SK-N-SH treated with all-trans-retinoic acid at 6 μM for 48 hours (cell line): ENCODE measurements around the gene TRPM1.

Source experiments
- ATAC-seq: fragments of 200-7000 bp; cut with Tn5 transposase; 3 replicates; pipeline ENCODE4 v1.9.1; 2020; ENCODE audit warnings: mild to moderate bottlenecking, moderate library complexity
- ARNTL ChIP-seq: fragments of 450-650 bp; formaldehyde crosslinking; IDR thresholded peaks from 2 replicates; pipeline ENCODE4 v1.5.0; 2020; ENCODE audit warnings: low read depth, mild to moderate bottlenecking, moderate library complexity, borderline replicate concordance
- BACH2 ChIP-seq: fragments of 250-450 bp; sonication (Bioruptor Pico); IDR thresholded peaks from 2 replicates; pipeline ENCODE4 v1.9.0; 2021; ENCODE audit warnings: mild to moderate bottlenecking, borderline replicate concordance
- CSDC2 ChIP-seq: fragments of 250-450 bp; sonication (Bioruptor Pico); IDR thresholded peaks from 2 replicates; pipeline ENCODE4 v1.5.0; 2020; ENCODE audit warnings: mild to moderate bottlenecking, moderate library complexity
- ESRRG ChIP-seq: fragments of 250-450 bp; sonication (Bioruptor Pico); IDR thresholded peaks from 2 replicates; pipeline ENCODE4 v1.6.1; 2021; ENCODE audit warnings: mild to moderate bottlenecking
- ISL1 ChIP-seq: fragments of 250-450 bp; sonication (Bioruptor Pico); IDR thresholded peaks from 2 replicates; pipeline ENCODE4 v2.1.2; 2022; ENCODE audit warnings: mild to moderate bottlenecking, moderate library complexity
- RARB ChIP-seq: fragments of 250-450 bp; sonication (Bioruptor Pico); IDR thresholded peaks from 2 replicates; pipeline ENCODE4 v1.8.0; 2021; ENCODE audit warnings: mild to moderate bottlenecking, moderate library complexity
- TCF4 ChIP-seq: fragments of 250-450 bp; sonication (Bioruptor Pico); IDR thresholded peaks from 2 replicates; pipeline ENCODE4 v1.8.0; 2021; ENCODE audit warnings: mild to moderate bottlenecking, moderate library complexity, borderline replicate concordance
- TOX ChIP-seq: fragments of 250-450 bp; sonication (Bioruptor Pico); IDR thresholded peaks from 2 replicates; pipeline ENCODE4 v1.8.0; 2021; ENCODE audit warnings: mild to moderate bottlenecking, moderate library complexity, borderline replicate concordance
- ZC3H10 ChIP-seq: fragments of 250-450 bp; sonication (Bioruptor Pico); IDR thresholded peaks from 2 replicates; pipeline ENCODE4 v1.5.1; 2021; ENCODE audit warnings: mild to moderate bottlenecking, moderate library complexity
- ZFP3 ChIP-seq: fragments of 250-450 bp; sonication (Bioruptor Pico); IDR thresholded peaks from 2 replicates; pipeline ENCODE4 v1.5.0; 2020; ENCODE audit warnings: mild to moderate bottlenecking, moderate library complexity
- ZFP30 ChIP-seq: fragments of 450-650 bp; formaldehyde crosslinking; IDR thresholded peaks from 2 replicates; pipeline ENCODE4 v1.5.0; 2022; ENCODE audit warnings: mild to moderate bottlenecking, moderate library complexity
- ZNF565 ChIP-seq: fragments of 450-650 bp; formaldehyde crosslinking; conservative IDR thresholded peaks from 2 replicates; pipeline ENCODE4 v1.5.0; 2020; ENCODE audit warnings: low read depth, mild to moderate bottlenecking, moderate library complexity
- ZNF70 ChIP-seq: fragments of 450-650 bp; formaldehyde crosslinking; IDR thresholded peaks from 2 replicates; pipeline ENCODE4 v1.5.0; 2020; ENCODE audit warnings: mild to moderate bottlenecking, moderate library complexity
- ZNF8 ChIP-seq: fragments of 450-650 bp; formaldehyde crosslinking; IDR thresholded peaks from 2 replicates; pipeline ENCODE4 v1.5.0; 2020; ENCODE audit warnings: mild to moderate bottlenecking, moderate library complexity
- TF ChIP-seq, protein P1 (sequence below): fragments of 250-450 bp; sonication (Bioruptor Pico); IDR thresholded peaks from 2 replicates; pipeline ENCODE4 v1.5.1; 2021; ENCODE audit warnings: mild to moderate bottlenecking, moderate library complexity
- TF ChIP-seq, protein P2 (sequence below): fragments of 250-450 bp; sonication (Bioruptor Pico); IDR thresholded peaks from 2 replicates; pipeline ENCODE4 v1.8.0; 2020; ENCODE audit warnings: mild to moderate bottlenecking, moderate library complexity, borderline replicate concordance
- TF ChIP-seq, protein P3 (sequence below): fragments of 250-450 bp; sonication (Bioruptor Pico); IDR thresholded peaks from 2 replicates; pipeline ENCODE4 v1.5.0; 2020; ENCODE audit warnings: mild to moderate bottlenecking, moderate library complexity
- TF ChIP-seq, protein P4 (sequence below): fragments of 250-450 bp; sonication (Bioruptor Pico); IDR thresholded peaks from 2 replicates; pipeline ENCODE4 v1.8.0; 2021; ENCODE audit warnings: low read depth, mild to moderate bottlenecking, moderate library complexity, borderline replicate concordance

TRPM1 gene

DNA sequence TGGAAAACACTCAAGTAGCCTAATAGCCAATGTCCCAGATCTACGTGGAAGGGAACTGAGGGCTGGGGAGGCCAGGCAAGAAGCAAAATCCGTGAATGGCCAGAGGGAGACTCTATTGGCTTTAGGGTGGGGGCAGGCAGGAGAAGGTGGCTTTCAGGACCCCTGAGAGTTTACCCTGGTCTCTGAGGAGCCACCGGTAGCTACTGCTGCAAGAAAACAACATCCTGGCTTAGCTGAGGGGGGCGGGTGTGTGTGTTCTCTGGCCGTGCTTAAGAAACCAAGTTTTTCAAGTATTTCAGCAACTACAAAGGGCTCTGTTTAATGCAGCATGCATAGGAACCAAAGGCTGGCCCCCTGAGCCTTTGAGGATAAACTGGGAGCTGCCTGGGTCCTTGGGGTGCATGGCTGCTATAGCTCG, 47.6 kb upstream of the TRPM1 start:
- TF ChIP-seq ARNTL (CRISPR knock-in tag) (no peak), ZFP30 (CRISPR knock-in tag) (no peak), ZNF70 (CRISPR knock-in tag) (no peak), TOX (CRISPR knock-in tag) (no peak), BACH2 (CRISPR knock-in tag) (no peak), ZC3H10 (CRISPR knock-in tag) (no peak), ZNF565 (CRISPR knock-in tag) (no peak)
- TF ChIP-seq, protein P1, sequence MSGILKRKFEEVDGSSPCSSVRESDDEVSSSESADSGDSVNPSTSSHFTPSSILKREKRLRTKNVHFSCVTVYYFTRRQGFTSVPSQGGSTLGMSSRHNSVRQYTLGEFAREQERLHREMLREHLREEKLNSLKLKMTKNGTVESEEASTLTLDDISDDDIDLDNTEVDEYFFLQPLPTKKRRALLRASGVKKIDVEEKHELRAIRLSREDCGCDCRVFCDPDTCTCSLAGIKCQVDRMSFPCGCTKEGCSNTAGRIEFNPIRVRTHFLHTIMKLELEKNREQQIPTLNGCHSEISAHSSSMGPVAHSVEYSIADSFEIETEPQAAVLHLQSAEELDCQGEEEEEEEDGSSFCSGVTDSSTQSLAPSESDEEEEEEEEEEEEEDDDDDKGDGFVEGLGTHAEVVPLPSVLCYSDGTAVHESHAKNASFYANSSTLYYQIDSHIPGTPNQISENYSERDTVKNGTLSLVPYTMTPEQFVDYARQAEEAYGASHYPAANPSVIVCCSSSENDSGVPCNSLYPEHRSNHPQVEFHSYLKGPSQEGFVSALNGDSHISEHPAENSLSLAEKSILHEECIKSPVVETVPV (CRISPR knock-in tag): no peak
- TF ChIP-seq, protein P2, sequence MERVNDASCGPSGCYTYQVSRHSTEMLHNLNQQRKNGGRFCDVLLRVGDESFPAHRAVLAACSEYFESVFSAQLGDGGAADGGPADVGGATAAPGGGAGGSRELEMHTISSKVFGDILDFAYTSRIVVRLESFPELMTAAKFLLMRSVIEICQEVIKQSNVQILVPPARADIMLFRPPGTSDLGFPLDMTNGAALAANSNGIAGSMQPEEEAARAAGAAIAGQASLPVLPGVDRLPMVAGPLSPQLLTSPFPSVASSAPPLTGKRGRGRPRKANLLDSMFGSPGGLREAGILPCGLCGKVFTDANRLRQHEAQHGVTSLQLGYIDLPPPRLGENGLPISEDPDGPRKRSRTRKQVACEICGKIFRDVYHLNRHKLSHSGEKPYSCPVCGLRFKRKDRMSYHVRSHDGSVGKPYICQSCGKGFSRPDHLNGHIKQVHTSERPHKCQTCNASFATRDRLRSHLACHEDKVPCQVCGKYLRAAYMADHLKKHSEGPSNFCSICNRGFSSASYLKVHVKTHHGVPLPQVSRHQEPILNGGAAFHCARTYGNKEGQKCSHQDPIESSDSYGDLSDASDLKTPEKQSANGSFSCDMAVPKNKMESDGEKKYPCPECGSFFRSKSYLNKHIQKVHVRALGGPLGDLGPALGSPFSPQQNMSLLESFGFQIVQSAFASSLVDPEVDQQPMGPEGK (CRISPR knock-in tag): no peak
- TF ChIP-seq, protein P3, sequence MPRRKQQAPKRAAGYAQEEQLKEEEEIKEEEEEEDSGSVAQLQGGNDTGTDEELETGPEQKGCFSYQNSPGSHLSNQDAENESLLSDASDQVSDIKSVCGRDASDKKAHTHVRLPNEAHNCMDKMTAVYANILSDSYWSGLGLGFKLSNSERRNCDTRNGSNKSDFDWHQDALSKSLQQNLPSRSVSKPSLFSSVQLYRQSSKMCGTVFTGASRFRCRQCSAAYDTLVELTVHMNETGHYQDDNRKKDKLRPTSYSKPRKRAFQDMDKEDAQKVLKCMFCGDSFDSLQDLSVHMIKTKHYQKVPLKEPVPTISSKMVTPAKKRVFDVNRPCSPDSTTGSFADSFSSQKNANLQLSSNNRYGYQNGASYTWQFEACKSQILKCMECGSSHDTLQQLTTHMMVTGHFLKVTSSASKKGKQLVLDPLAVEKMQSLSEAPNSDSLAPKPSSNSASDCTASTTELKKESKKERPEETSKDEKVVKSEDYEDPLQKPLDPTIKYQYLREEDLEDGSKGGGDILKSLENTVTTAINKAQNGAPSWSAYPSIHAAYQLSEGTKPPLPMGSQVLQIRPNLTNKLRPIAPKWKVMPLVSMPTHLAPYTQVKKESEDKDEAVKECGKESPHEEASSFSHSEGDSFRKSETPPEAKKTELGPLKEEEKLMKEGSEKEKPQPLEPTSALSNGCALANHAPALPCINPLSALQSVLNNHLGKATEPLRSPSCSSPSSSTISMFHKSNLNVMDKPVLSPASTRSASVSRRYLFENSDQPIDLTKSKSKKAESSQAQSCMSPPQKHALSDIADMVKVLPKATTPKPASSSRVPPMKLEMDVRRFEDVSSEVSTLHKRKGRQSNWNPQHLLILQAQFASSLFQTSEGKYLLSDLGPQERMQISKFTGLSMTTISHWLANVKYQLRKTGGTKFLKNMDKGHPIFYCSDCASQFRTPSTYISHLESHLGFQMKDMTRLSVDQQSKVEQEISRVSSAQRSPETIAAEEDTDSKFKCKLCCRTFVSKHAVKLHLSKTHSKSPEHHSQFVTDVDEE (CRISPR knock-in tag): no peak
- no peak for ATAC-seq

DNA sequence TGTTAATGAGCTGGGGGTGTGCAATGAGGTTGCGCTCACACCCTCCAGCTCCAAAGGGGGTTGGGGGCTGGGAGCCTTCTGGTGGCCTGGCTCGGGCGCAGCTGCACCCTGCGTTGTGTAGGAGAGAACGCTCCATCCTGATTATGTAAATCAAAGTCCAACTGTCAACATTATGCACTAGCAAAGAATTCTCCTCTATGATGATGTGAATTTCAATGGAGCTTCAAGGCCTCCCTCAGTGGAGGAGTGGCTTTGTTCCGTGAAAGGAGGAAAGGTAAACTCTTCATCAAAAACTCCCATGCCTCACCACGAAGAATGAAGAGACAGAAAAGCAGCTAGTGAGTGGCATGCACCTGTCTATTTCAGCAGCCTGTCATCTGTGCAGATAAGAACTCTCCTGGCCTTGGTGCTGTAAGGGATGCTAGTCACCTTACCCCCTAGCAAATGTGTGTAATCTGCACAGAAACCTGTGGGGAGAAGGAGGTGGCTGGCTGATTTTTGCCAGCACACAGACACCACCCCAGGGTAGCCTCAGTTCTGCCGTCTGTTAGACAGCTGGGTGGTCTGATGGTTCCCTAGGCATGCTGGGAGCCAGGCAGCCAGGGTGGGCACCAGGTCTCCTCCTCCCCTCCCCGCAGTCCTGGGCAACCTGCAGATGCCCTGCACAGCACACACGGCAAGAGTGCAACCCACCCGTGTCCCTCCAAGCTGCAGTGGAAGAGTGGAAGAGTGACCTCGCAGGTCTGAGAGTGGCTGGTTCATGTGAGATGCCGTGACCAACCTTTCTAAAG, 47.0 kb upstream of the TRPM1 start:
- no peak for TF ChIP-seq ISL1 (CRISPR knock-in tag)
- no peak for TF ChIP-seq ZNF8
- TF ChIP-seq, protein P4, sequence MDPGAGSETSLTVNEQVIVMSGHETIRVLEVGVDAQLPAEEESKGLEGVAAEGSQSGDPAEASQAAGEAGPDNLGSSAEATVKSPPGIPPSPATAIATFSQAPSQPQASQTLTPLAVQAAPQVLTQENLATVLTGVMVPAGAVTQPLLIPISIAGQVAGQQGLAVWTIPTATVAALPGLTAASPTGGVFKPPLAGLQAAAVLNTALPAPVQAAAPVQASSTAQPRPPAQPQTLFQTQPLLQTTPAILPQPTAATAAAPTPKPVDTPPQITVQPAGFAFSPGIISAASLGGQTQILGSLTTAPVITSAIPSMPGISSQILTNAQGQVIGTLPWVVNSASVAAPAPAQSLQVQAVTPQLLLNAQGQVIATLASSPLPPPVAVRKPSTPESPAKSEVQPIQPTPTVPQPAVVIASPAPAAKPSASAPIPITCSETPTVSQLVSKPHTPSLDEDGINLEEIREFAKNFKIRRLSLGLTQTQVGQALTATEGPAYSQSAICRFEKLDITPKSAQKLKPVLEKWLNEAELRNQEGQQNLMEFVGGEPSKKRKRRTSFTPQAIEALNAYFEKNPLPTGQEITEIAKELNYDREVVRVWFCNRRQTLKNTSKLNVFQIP (CRISPR knock-in tag): no peak
- TF ChIP-seq ZFP3 (CRISPR knock-in tag): no peak
- TF ChIP-seq ZNF565 (CRISPR knock-in tag): no peak
- TF ChIP-seq, protein P1 (CRISPR knock-in tag): no peak
- no peak for TF ChIP-seq ZC3H10 (CRISPR knock-in tag)
- TF ChIP-seq CSDC2 (CRISPR knock-in tag): no peak
- ATAC-seq: no peak; the same call in 2 of the 3 replicates

DNA sequence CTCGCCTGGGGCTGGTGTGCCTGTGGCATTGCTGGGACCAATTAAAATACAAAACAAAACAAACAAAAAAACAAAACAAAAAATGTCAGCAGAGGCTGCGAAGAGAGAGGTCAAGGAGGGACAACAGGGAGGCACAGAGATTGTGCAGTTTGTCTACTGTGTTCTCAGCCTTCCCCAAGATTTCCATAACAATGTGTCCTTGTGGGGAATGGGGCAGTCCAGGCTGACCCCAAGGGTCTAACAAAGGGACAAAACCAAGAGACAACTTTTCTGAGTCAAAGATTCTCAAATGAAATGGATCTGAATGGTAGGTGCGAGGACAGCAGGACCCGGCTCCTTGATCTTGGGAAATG, 46.4 kb upstream of the TRPM1 start:
- ATAC-seq: no peak
- TF ChIP-seq TCF4 (CRISPR knock-in tag) (no peak), ZNF565 (CRISPR knock-in tag) (no peak), ESRRG (CRISPR knock-in tag) (no peak), ISL1 (CRISPR knock-in tag) (no peak), RARB (no peak)
- TF ChIP-seq, protein P3 (CRISPR knock-in tag): no peak
- TF ChIP-seq, protein P1 (CRISPR knock-in tag): no peak
- TF ChIP-seq, protein P4 (CRISPR knock-in tag): no peak
